GM12878 (cell line): ENCODE data around the gene MYCN. TPM values are rescaled to one million over a fixed set of nuclear protein-coding genes. Genes with fewer than 3 reads are reported as not detected.

Source experiments
- ATAC-seq: fragments of 200-7000 bp; cut with Tn5 transposase; 3 replicates; pipeline ENCODE4 v1.9.1; 2020; ENCODE audit warnings: mild to moderate bottlenecking, moderate library complexity
- BruUV-seq: library from RNA; stranded (reverse); fragments of 400-500 nt; replicated peaks from 2 replicates; lab custom pipeline; 2021; lab: Mats Ljungman, UMichigan
- CTCF ChIA-PET: fragments of 300-600 bp; sonication (Branson Sonifier 250); formaldehyde crosslinking; extraction: SDS; loops from one replicate; lab custom pipeline; 2021; ENCODE audit warnings: inconsistent platforms; lab: Yijun Ruan, JAX
- POLR2A ChIA-PET: fragments of 350-600 bp; formaldehyde crosslinking; extraction: SDS; loops from one replicate; lab custom pipeline; 2021; ENCODE audit warnings: inconsistent platforms; lab: Charles Lee
- RAD21 ChIA-PET: fragments of 300-600 bp; sonication (Branson Sonifier 250); formaldehyde crosslinking; loops from one replicate; lab custom pipeline; 2023; ENCODE audit warnings: antibody characterized with exemption; ENCODE audit not compliant: unreplicated experiment; lab: Charles Lee
- SMC1A ChIA-PET: fragments of 300-600 bp; sonication (Branson Sonifier 250); formaldehyde crosslinking; loops from one replicate; lab custom pipeline; 2023; ENCODE audit not compliant: unreplicated experiment, uncharacterized antibody; lab: Charles Lee
- DNase-seq: peaks from one replicate; pipeline ENCODE4 v3.0.0-alpha.2; 2011; ENCODE audit warnings: low read depth, low spot score
- FAIRE-seq: peaks from 3 replicates; lab custom pipeline; 2011; peaks lifted over from hg19 to GRCh38; lab: Jason Lieb, UNC
- H2AFZ ChIP-seq: 2 replicates; pipeline ENCODE4 v1.6.0; 2011; ENCODE audit warnings: low read depth, low read length, control low read depth; ENCODE audit not compliant: control insufficient read depth
- H3K27ac ChIP-seq: 2 replicates; pipeline ENCODE4 v1.5.1; 2011; ENCODE audit warnings: control low read depth; ENCODE audit not compliant: control insufficient read depth, insufficient read depth
- H3K27me3 ChIP-seq, 2 experiments: replicated peaks in 1 of 2; 2 replicates each; pipeline versions ENCODE4 v1.6.0 to v1.6.1; 2011; ENCODE audit warnings: low read length in 1 of 2; ENCODE audit not compliant: control insufficient read depth in 2 of 2, insufficient read depth in 2 of 2
- H3K36me3 ChIP-seq, 2 experiments: 2 replicates each; pipeline ENCODE4 v1.5.1; 2011; ENCODE audit warnings: low read length in 1 of 2; ENCODE audit not compliant: control insufficient read depth in 2 of 2, insufficient read depth in 2 of 2
- H3K4me1 ChIP-seq: 2 replicates; pipeline ENCODE4 v1.6.1; 2011; ENCODE audit warnings: mild to moderate bottlenecking, low read length, moderate library complexity, mixed read lengths; ENCODE audit not compliant: control insufficient read depth, insufficient read depth
- H3K4me2 ChIP-seq: 2 replicates; pipeline ENCODE4 v1.6.0; 2011; ENCODE audit warnings: control low read depth; ENCODE audit not compliant: control insufficient read depth, insufficient read depth
- H3K4me3 ChIP-seq: fragments of 200-600 bp; sonication (generic); 2 replicates; pipeline ENCODE4 v1.5.1; 2016
- H3K79me2 ChIP-seq: 2 replicates; pipeline ENCODE4 v1.6.0; 2011; ENCODE audit warnings: low read length; ENCODE audit not compliant: control insufficient read depth, insufficient read depth
- H3K9ac ChIP-seq: 2 replicates; pipeline ENCODE4 v1.8.0; 2011; ENCODE audit warnings: low read length, control low read depth, mixed read lengths; ENCODE audit not compliant: control insufficient read depth, insufficient read depth
- H3K9me3 ChIP-seq: replicated peaks from 3 replicates; pipeline ENCODE4 v1.5.1; 2011; ENCODE audit warnings: mild to moderate bottlenecking, low read length; ENCODE audit not compliant: control insufficient read depth, insufficient read depth
- H4K20me1 ChIP-seq: 2 replicates; pipeline ENCODE4 v1.6.0; 2011; ENCODE audit not compliant: control insufficient read depth, insufficient read depth
- ATF7 ChIP-seq: fragments of 450-650 bp; IDR thresholded peaks from 2 replicates; pipeline ENCODE4 v1.6.1; 2016; ENCODE audit warnings: low read depth, mild to moderate bottlenecking
- BRCA1 ChIP-seq: IDR thresholded peaks from 2 replicates; pipeline ENCODE4 v1.6.1; 2011; ENCODE audit warnings: low read depth, low read length, improper control_type of control experiment
- CHD2 ChIP-seq: IDR thresholded peaks from 2 replicates; pipeline ENCODE4 v1.6.1; 2011; ENCODE audit warnings: low read depth, low read length, improper control_type of control experiment, borderline replicate concordance
- E4F1 ChIP-seq: fragments of 450-650 bp; IDR thresholded peaks from 2 replicates; pipeline ENCODE4 v1.6.1; 2018; ENCODE audit warnings: borderline replicate concordance, mild to moderate bottlenecking; ENCODE audit not compliant: partially characterized antibody
- FOS ChIP-seq: IDR thresholded peaks from 3 replicates; pipeline ENCODE4 v1.6.1; 2011; ENCODE audit warnings: borderline replicate concordance; ENCODE audit not compliant: insufficient read length; ENCODE audit errors: extremely low read depth
- FOXM1 ChIP-seq: IDR thresholded peaks from 2 replicates; pipeline ENCODE4 v1.6.1; 2012; ENCODE audit warnings: low read depth, mild to moderate bottlenecking, inconsistent platforms, low read length, moderate library complexity
- GATAD2B ChIP-seq: fragments of 450-650 bp; conservative IDR thresholded peaks from 2 replicates; pipeline ENCODE4 v1.6.1; 2017; ENCODE audit warnings: low read depth, mild to moderate bottlenecking, moderate library complexity
- IRF4 ChIP-seq: IDR thresholded peaks from 2 replicates; pipeline ENCODE4 v1.6.1; 2011; ENCODE audit warnings: low read depth, low read length
- MEF2B ChIP-seq: fragments of 450-650 bp; IDR thresholded peaks from 2 replicates; pipeline ENCODE4 v1.6.1; 2018; ENCODE audit warnings: mild to moderate bottlenecking, moderate library complexity; ENCODE audit not compliant: partially characterized antibody, poor library complexity, severe bottlenecking
- MXI1 ChIP-seq: fragments of 150-350 bp; IDR thresholded peaks from 2 replicates; pipeline ENCODE4 v1.6.1; 2011; ENCODE audit warnings: low read depth, mild to moderate bottlenecking, inconsistent platforms, low read length, improper control_type of control experiment
- NFYA ChIP-seq: IDR thresholded peaks from 2 replicates; pipeline ENCODE4 v1.6.1; 2011; ENCODE audit warnings: low read depth, mild to moderate bottlenecking, low read length, improper control_type of control experiment, borderline replicate concordance
- RAD21 ChIP-seq: IDR thresholded peaks from 2 replicates; pipeline ENCODE4 v1.6.1; 2011; ENCODE audit warnings: mild to moderate bottlenecking, low read depth, low read length, moderate library complexity; ENCODE audit not compliant: insufficient read depth
- RAD51 ChIP-seq: fragments of 450-650 bp; IDR thresholded peaks from 2 replicates; pipeline ENCODE4 v1.6.1; 2016; ENCODE audit warnings: moderate library complexity, mild to moderate bottlenecking, inconsistent platforms
- SUPT20H ChIP-seq: IDR thresholded peaks from 2 replicates; pipeline ENCODE4 v1.6.1; 2011; ENCODE audit warnings: low read depth, mild to moderate bottlenecking, low read length, moderate library complexity, borderline replicate concordance; ENCODE audit not compliant: control insufficient read depth
- WGBS: methylation state at CpG from one replicate; pipeline ENCODE4 v1.1.6; 2016; ENCODE audit warnings: low lambda C conversion rate; ENCODE audit not compliant: insufficient replicate concordance, insufficient coverage; ENCODE audit errors: missing lambda C conversion rate; 5-methylcytosine and 5-hydroxymethylcytosine counted together
- in situ Hi-C: fragments of 300-500 bp; cut with MboI; formaldehyde crosslinking; loops from 9 replicates; pipeline ENCODE4 v1.14.3; 2018; ENCODE audit warnings: mixed read lengths
- intact Hi-C: fragments of 100-400 bp; cut with micrococcal nuclease; formaldehyde crosslinking; loops from one replicate; pipeline ENCODE4 v1.14.2; 2022; ENCODE audit not compliant: unreplicated experiment
- polyA plus RNA-seq, 11 experiments: library from polyadenylated mRNA; depleted of rRNA in 4 of 11; unstranded in 6 of 11; stranded (reverse) in 5 of 11; fragments of >200 nt; fragmentation: Nextera tagmentation in 4 of 11; fragmentation: Illumina TruSeq in 1 of 11; extraction: Ambion mirVana in 4 of 11; extraction: Trizol in 1 of 11; gene quantifications; 1 replicate in 1 of 11; 2 replicates in 10 of 11; pipeline versions ENCODE4 v1.2.1 to v1.2.3, GENCODE V29; 2011 to 2016; ENCODE audit warnings: inconsistent platforms in 2 of 11, missing spikeins in 2 of 11, low read depth in 1 of 11
- total RNA-seq, 4 experiments: library from RNA; depleted of rRNA in 3 of 4; stranded (reverse); fragments of >200 nt in 3 of 4; fragmentation: Illumina TruSeq in 1 of 4; extraction: Trizol in 1 of 4; gene quantifications; 2 replicates each; pipeline versions ENCODE4 v1.2.1 to v1.2.3, GENCODE V29; 2013 to 2021

Gene MYCN
- total and polyA plus RNA-seq, 10 of the 15 experiments (the other 5 are each of a cell fraction or from before 2014, with no cell fraction given) = not detected

- SMC1A ChIA-PET = no interaction called here
- POLR2A ChIA-PET = interaction anchor here (0.7 kb wide), 1 partner anchor 1253 kb away, joined by 3 read pairs; no protein-coding TSS in a partner anchor
- Histone ChIP-seq H3K27me3 (peaks cover 12 to 17% of the 10 kb centered on the region in 2 experiments), H4K20me1 (no peaks in the 10 kb centered on the region), H3K9me3 (no peaks in the 10 kb centered on the region), H3K27ac (no peak overlapping the region), H3K79me2 (no peaks in the 10 kb centered on the region), H3K9ac (no peak overlapping the region), H3K4me1 (no peaks in the 10 kb centered on the region), H3K4me2 (no peak overlapping the region), H3K36me3 (no peaks in the 10 kb centered on the region), H2AFZ (no peak overlapping the region), H3K4me3 (no peak overlapping the region)
- CTCF ChIA-PET = no interaction called here
- FAIRE-seq = no peak
- ATAC-seq = no peak
- no TSS peak for BruUV-seq
- DNase-seq = no peak
- RAD21 ChIA-PET = no interaction called here
- WGBS = 4% methylated on average over 31 of the region's 34 CpGs
- TF ChIP-seq E4F1 (no peak), RAD21 (no peak), FOXM1 (no peak), RAD51 (no peak), MEF2B (no peak), ATF7 (no peak), FOS (no peak), BRCA1 (no peak), GATAD2B (no peak), IRF4 (no peak), SUPT20H (no peak), NFYA (no peak), MXI1 (no peak), CHD2 (no peak)
- intact Hi-C loops (no loop called here), in situ Hi-C loops (loop anchor here (25.0 kb wide), 1 partner anchor 819 kb away; no protein-coding TSS in a partner anchor)
These were observed 2.5 kb downstream of the MYCN start for GRCh38 chr2:15942711-15943345.
